K562 (cell line): ENCODE data around the gene ARFGAP3. TPM values are rescaled to one million over a fixed set of nuclear protein-coding genes. Genes with fewer than 3 reads are reported as not detected.

Source experiments
- ETV6 ChIP-seq, 3 experiments: fragments of 150-350 bp in 1 of 3; sonication (generic) in 1 of 3; formaldehyde crosslinking in 1 of 3; IDR thresholded peaks; 2 replicates each; pipeline versions ENCODE4 v1.6.1 to v1.8.0; 2014 to 2022; ENCODE audit warnings: borderline replicate concordance in 2 of 3, low read depth in 2 of 3, antibody characterized with exemption in 1 of 3, low read length in 1 of 3, mild to moderate bottlenecking in 1 of 3, missing genetic modification reagents in 1 of 3
- HMG20B ChIP-seq: fragments of 250-450 bp; sonication (Bioruptor Pico); IDR thresholded peaks from 2 replicates; pipeline ENCODE4 v1.5.0; 2021; ENCODE audit warnings: mild to moderate bottlenecking
- L3MBTL2 ChIP-seq: fragments of 450-650 bp; IDR thresholded peaks from 2 replicates; pipeline ENCODE4 v1.6.1; 2016; ENCODE audit warnings: mild to moderate bottlenecking, moderate library complexity
- MAFF ChIP-seq: IDR thresholded peaks from 2 replicates; pipeline ENCODE4 v1.6.1; 2012; ENCODE audit warnings: low read length, improper control_type of control experiment
- MIER1 ChIP-seq: fragments of 450-650 bp; IDR thresholded peaks from 2 replicates; pipeline ENCODE4 v1.6.1; 2016; ENCODE audit warnings: antibody characterized with exemption, mild to moderate bottlenecking, low read depth
- MYNN ChIP-seq, 2 experiments: sonication (generic); formaldehyde crosslinking in 1 of 2; IDR thresholded peaks; 2 replicates each; pipeline versions ENCODE4 v1.5.0 to v1.6.1; 2016 to 2020; ENCODE audit warnings: antibody characterized with exemption in 1 of 2, missing genetic modification reagents in 1 of 2
- NCOR1 ChIP-seq: fragments of 450-650 bp; IDR thresholded peaks from 2 replicates; pipeline ENCODE4 v1.6.1; 2016; ENCODE audit warnings: mild to moderate bottlenecking, moderate library complexity
- NFE2 ChIP-seq: IDR thresholded peaks from 2 replicates; pipeline ENCODE4 v1.6.1; 2014; ENCODE audit warnings: antibody characterized with exemption, low read depth
- NR2C1 ChIP-seq, 2 experiments: fragments of 450-650 bp; IDR thresholded peaks; 2 replicates each; pipeline ENCODE4 v1.6.1; 2017; ENCODE audit warnings: mild to moderate bottlenecking in 2 of 2, antibody characterized with exemption in 1 of 2, inconsistent platforms in 1 of 2, missing compliant biosample characterization in 1 of 2, missing genetic modification characterization in 1 of 2
- POLR2B ChIP-seq: fragments of 450-650 bp; IDR thresholded peaks from 2 replicates; pipeline ENCODE4 v1.6.1; 2018; ENCODE audit warnings: low read depth; ENCODE audit not compliant: partially characterized antibody
- TAF7 ChIP-seq: fragments of 450-650 bp; IDR thresholded peaks from 2 replicates; pipeline ENCODE4 v1.6.1; 2016; ENCODE audit warnings: missing genetic modification characterization, missing compliant biosample characterization
- TRIM24 ChIP-seq, 2 experiments: fragments of 450-650 bp; IDR thresholded peaks; 2 replicates each; pipeline ENCODE4 v1.6.1; 2016
- U2AF2 ChIP-seq: fragments of 200-400 bp; formaldehyde crosslinking; optimal IDR thresholded peaks from 2 replicates; pipeline ENCODE3; 2017; ENCODE audit warnings: low read depth, mild to moderate bottlenecking, low read length
- UBTF ChIP-seq, 2 experiments: IDR thresholded peaks; 2 replicates each; pipeline ENCODE4 v1.6.1; 2012; ENCODE audit warnings: improper control_type of control experiment in 2 of 2, low read depth in 2 of 2, low read length in 2 of 2, borderline replicate concordance in 1 of 2
- VEZF1 ChIP-seq: fragments of 200-800 bp; sonication (Bioruptor generic); IDR thresholded peaks from 2 replicates; pipeline ENCODE4 v1.6.1; 2017; ENCODE audit warnings: missing genetic modification characterization, missing compliant biosample characterization
- ZBTB33 ChIP-seq: sonication (generic); formaldehyde crosslinking; IDR thresholded peaks from 2 replicates; pipeline ENCODE4 v1.8.1; 2023; ENCODE audit warnings: mild to moderate bottlenecking, missing genetic modification reagents
- ZBTB34 ChIP-seq: fragments of 250-450 bp; sonication (Bioruptor Pico); IDR thresholded peaks from 2 replicates; pipeline ENCODE4 v1.8.0; 2021; ENCODE audit warnings: mild to moderate bottlenecking, moderate library complexity
- ZEB2 ChIP-seq: fragments of 450-650 bp; IDR thresholded peaks from 2 replicates; pipeline ENCODE4 v1.6.1; 2016
- ZNF197 ChIP-seq: fragments of 200-800 bp; sonication (Bioruptor generic); IDR thresholded peaks from 2 replicates; pipeline ENCODE4 v1.6.1; 2016; ENCODE audit warnings: low read depth, missing genetic modification characterization, missing compliant biosample characterization
- ZNF212 ChIP-seq: fragments of 450-650 bp; formaldehyde crosslinking; IDR thresholded peaks from 2 replicates; pipeline ENCODE4 v1.4.0; 2020; ENCODE audit warnings: mild to moderate bottlenecking
- ZNF785 ChIP-seq: fragments of 250-450 bp; sonication (Bioruptor Pico); IDR thresholded peaks from 2 replicates; pipeline ENCODE4 v1.4.0; 2020; ENCODE audit warnings: mild to moderate bottlenecking
- polyA plus RNA-seq, 8 experiments: library from polyadenylated mRNA; depleted of rRNA in 4 of 8; stranded (reverse) in 5 of 8; unstranded in 3 of 8; fragments of >200 nt; fragmentation: Nextera tagmentation in 2 of 8; fragmentation: Illumina TruSeq in 1 of 8; extraction: Ambion mirVana in 2 of 8; extraction: Trizol in 1 of 8; gene quantifications; 2 replicates each; pipeline versions ENCODE4 v1.2.1 to v1.2.3, GENCODE V29; 2011 to 2014; ENCODE audit warnings: inconsistent platforms in 1 of 8, missing spikeins in 1 of 8
- total RNA-seq, 7 experiments: library from RNA; depleted of rRNA in 6 of 7; stranded (reverse); fragments of >200 nt in 6 of 7; fragmentation: Illumina TruSeq in 2 of 7; extraction: Trizol in 2 of 7; gene quantifications; 2 replicates each; pipeline versions ENCODE4 v1.2.1 to v1.2.3, GENCODE V29; 2011 to 2021; ENCODE audit warnings: low replicate concordance in 1 of 7

Gene ARFGAP3
- total and polyA plus RNA-seq, 9 of the 15 experiments (the other 6 are each of a cell fraction or from before 2014, with no cell fraction given), result 14.2 to 31.9 (median 22.7) TPM

DNA sequence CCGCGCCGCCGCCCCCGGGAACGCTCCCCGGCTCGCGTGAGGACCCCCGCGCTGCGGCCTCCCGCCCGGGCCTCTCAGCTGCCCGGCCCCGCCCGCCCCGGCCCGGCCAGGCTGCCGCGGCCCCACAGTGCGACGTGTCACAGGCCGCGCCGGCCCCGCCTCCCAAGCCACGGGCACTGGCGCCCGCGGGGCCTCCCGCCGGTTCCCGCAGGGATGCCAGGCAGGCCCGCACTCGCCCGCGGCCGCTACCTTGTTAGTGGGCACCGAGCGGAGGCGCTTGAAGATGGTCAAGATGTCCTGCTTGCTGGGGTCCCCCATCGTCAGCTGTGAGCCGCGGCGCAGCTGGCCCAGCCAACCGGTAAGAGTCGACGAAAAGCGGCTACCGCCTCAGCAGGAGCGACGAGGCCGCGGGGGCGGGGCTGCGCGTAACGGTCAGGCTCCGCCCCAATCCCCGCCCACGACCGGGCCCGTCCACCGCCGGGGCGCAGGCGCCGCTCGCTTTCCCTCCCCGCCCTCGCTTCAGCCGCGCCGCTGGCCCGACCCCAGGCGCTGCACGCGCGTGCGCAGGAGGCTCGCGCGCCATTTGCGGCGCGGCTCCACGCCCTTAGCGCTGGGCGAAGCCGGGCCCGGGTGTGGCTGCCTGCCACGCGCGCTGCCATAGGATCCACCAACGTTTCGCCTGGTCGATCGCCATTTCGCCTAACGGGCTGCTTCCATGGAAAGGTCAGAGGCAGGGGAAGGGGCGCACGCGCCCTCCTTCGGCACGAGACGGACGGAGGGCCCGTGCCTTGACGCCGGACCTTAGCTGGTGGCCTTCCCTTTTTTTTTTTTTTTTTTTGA lies at the start of gene ARFGAP3 (continued):
- no peak for TF ChIP-seq NR2C1 (IDR thresholded peaks at IDR 0.05)
- TF ChIP-seq NR2C1 (tag; IDR thresholded peaks at IDR 0.05), result no peak
- TF ChIP-seq ZNF197 (CRISPR knock-in tag), result no peak
- no peak for TF ChIP-seq ZBTB34
- no peak for TF ChIP-seq NCOR1
- no peak for TF ChIP-seq ZNF212 (CRISPR knock-in tag)
- no peak for TF ChIP-seq U2AF2
- TF ChIP-seq ZBTB33 (CRISPR knock-in tag), result peak; percentile 98
- TF ChIP-seq ZNF785 (CRISPR knock-in tag), result no peak
- no peak for TF ChIP-seq ETV6 (IDR thresholded peaks at IDR 0.05; ENCODE audit: borderline replicate concordance in 1 of 2, low read depth in 2 of 2, low read length in 1 of 2)
- peak; percentile 76; the same call in 1 of the 2 replicates for TF ChIP-seq ETV6 (CRISPR knock-in tag; IDR thresholded peaks at IDR 0.05; ENCODE audit: borderline replicate concordance)
- TF ChIP-seq MAFF, result no peak
- TF ChIP-seq MYNN (IDR thresholded peaks at IDR 0.05), result no peak
- TF ChIP-seq MYNN (CRISPR knock-in tag; IDR thresholded peaks at IDR 0.05), result no peak
- no peak for TF ChIP-seq TRIM24 (IDR thresholded peaks at IDR 0.05)
- TF ChIP-seq HMG20B, result no peak
- peak; percentile 100 for TF ChIP-seq L3MBTL2
- peak in 1 of 2 experiments; percentile 73; a peak in 1 of 4 replicates for TF ChIP-seq UBTF (IDR thresholded peaks at IDR 0.05; ENCODE audit: borderline replicate concordance in 1 of 2, low read depth in 2 of 2, low read length in 2 of 2)
- TF ChIP-seq MIER1, result no peak
- TF ChIP-seq VEZF1 (CRISPR knock-in tag), result peak; percentile 78
- TF ChIP-seq NFE2, result no peak
- TF ChIP-seq TAF7, result no peak
- no peak for TF ChIP-seq POLR2B
- TF ChIP-seq ZEB2, result no peak
